Left renal cortex interstitium (tissue), 4 donors: Measurements from ENCODE around the gene PHKG2. TPM values are rescaled to one million over a fixed set of nuclear protein-coding genes. Genes with fewer than 3 reads are reported as not detected.

Experiments used
- DNase-seq, 4 donors: peaks; one replicate each; pipeline ENCODE4 v3.0.0-alpha.2; 2013; ENCODE audit warnings: low read depth in 4 of 4, low spot score in 2 of 4, missing footprints in 1 of 4
- polyA plus RNA-seq, 4 donors: library from polyadenylated mRNA; unstranded; fragments of 120-200 nt; gene quantifications; one replicate each; pipeline ENCODE4 v1.2.1, GENCODE V29; 2013; ENCODE audit not compliant: insufficient read length in 4 of 4

Gene PHKG2
- polyA plus RNA-seq, 4 donors, result 22.9 to 44.4 (median 33.9) TPM

GRCh38 chr16:30725418-30725792, 22.8 kb upstream of the PHKG2 start:
- DNase-seq, result no peak

- DNase-seq, result no peak
Observed at GRCh38 chr16:30728321-30728720, 19.9 kb upstream of the PHKG2 start.

GRCh38 chr16:30728899-30729672, 19.1 kb upstream of the PHKG2 start:
- DNase-seq, result no peak

- no peak for DNase-seq
Observed at GRCh38 chr16:30731411-30731810, 16.8 kb upstream of the PHKG2 start.

- DNase-seq, result no peak
Observed at GRCh38 chr16:30736995-30737793, 11.0 kb upstream of the PHKG2 start.

GRCh38 chr16:30737794-30738648, 10.2 kb upstream of the PHKG2 start:
- DNase-seq, result no peak

- no peak for DNase-seq
Observed at GRCh38 chr16:30738984-30739951, 9.0 kb upstream of the PHKG2 start.

GRCh38 chr16:30740364-30741251, 7.6 kb upstream of the PHKG2 start:
- DNase-seq, result no peak

GRCh38 chr16:30741461-30741914, 6.7 kb upstream of the PHKG2 start:
- no peak for DNase-seq

- no peak for DNase-seq
Observed at GRCh38 chr16:30743716-30744115, 4.5 kb upstream of the PHKG2 start.

GRCh38 chr16:30744183-30744582, 4.0 kb upstream of the PHKG2 start:
- no peak for DNase-seq

GRCh38 chr16:30745082-30745481, 3.1 kb upstream of the PHKG2 start:
- no peak for DNase-seq

GRCh38 chr16:30746638-30747175, 1.5 kb upstream of the PHKG2 start:
- DNase-seq, result no peak

GRCh38 chr16:30747331-30747730, 894 bp upstream of the PHKG2 start:
- DNase-seq, result no peak

GRCh38 chr16:30748634-30749445, 615 bp downstream of the PHKG2 start:
- no peak for DNase-seq

- no peak for DNase-seq
Observed at GRCh38 chr16:30750201-30750600, 2.0 kb downstream of the PHKG2 start.

GRCh38 chr16:30750876-30751465, 2.7 kb downstream of the PHKG2 start:
- DNase-seq, result no peak
